Measurements from ENCODE around the gene JADE2. TPM values are rescaled to one million over a fixed set of nuclear protein-coding genes. Genes with fewer than 3 reads are reported as not detected.

JADE2 gene
- total RNA-seq, 2 experiments from 2014 or later, result 120 to 124 TPM

DNA sequence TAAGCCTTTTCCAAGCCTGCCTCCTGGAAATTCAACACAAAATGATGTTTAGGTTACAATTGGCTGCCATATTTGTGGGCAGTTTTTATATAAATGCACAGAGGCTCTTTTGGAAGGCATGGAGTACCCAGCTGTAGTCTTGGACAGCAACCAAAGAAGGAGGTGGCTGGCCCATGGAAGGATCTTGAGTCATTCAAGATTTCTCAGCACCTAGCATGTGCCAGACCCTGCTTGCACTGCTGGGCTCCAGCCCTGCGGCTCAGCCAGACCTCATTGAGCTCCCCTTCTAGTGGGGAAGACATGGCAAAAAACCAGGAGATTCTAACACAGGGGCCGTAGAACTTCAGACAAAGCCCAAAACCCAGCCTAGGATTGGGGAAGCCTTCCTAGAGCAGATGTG, 22.1 kb downstream of the JADE2 start:
- TF ChIP-seq, protein P1, sequence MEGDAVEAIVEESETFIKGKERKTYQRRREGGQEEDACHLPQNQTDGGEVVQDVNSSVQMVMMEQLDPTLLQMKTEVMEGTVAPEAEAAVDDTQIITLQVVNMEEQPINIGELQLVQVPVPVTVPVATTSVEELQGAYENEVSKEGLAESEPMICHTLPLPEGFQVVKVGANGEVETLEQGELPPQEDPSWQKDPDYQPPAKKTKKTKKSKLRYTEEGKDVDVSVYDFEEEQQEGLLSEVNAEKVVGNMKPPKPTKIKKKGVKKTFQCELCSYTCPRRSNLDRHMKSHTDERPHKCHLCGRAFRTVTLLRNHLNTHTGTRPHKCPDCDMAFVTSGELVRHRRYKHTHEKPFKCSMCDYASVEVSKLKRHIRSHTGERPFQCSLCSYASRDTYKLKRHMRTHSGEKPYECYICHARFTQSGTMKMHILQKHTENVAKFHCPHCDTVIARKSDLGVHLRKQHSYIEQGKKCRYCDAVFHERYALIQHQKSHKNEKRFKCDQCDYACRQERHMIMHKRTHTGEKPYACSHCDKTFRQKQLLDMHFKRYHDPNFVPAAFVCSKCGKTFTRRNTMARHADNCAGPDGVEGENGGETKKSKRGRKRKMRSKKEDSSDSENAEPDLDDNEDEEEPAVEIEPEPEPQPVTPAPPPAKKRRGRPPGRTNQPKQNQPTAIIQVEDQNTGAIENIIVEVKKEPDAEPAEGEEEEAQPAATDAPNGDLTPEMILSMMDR (IDR thresholded peaks at IDR 0.05), result no peak
- Mint-ChIP-seq H3K9me3 (no peaks in the 10 kb centered on the region), H3K4me1 (ENCODE audit: low read depth) (peaks cover 69% of the 10 kb centered on the region), H3K27ac (peak overlapping the region; percentile 90), H3K27me3 (no peaks in the 10 kb centered on the region), H3K36me3 (ENCODE audit: low read depth) (peaks cover 82% of the 10 kb centered on the region), H3K4me3 (no peak overlapping the region)
- Histone ChIP-seq H3K36me3 (ENCODE audit: insufficient read depth, low read length) (peaks cover 78% of the 10 kb centered on the region), H3K9me3 (ENCODE audit: control insufficient read depth in 1 of 2, insufficient read depth in 1 of 2, low read length in 2 of 2) (no peaks in the 10 kb centered on the region), H3K4me3 (ENCODE audit: low read length) (no peak overlapping the region), H3K27me3 (ENCODE audit: control insufficient read depth in 1 of 2, insufficient read depth in 2 of 2, low read length in 2 of 2) (no peaks in the 10 kb centered on the region), H3K4me1 (ENCODE audit: insufficient read depth, low read length) (peaks cover 69% of the 10 kb centered on the region), H3K27ac (ENCODE audit: low read depth in 1 of 2, low read length in 2 of 2) (no peak overlapping the region)
- DNase-seq (no peak), ATAC-seq (ENCODE audit: poor library complexity) (no peak)
- ChIA-PET POLR2A (interaction anchor here (0.9 to 4.4 kb wide), 4 partner anchors 8 to 136 kb away, joined by 3 to 24 read pairs (median 3); partner anchors contain the start of genes CDKN2AIPNL and JADE2), CTCF (interaction anchor here (1.2 to 4.8 kb wide), 3 partner anchors 20 to 40 kb away, joined by 3 to 36 read pairs (median 5); no protein-coding TSS in a partner anchor)
- intact Hi-C loops (cut with DNase I, micrococcal nuclease), result no loop called here

GRCh38 chr5:134547999-134548658, 22.7 kb downstream of the JADE2 start:
- Mint-ChIP-seq H3K27me3 (no peaks in the 10 kb centered on the region), H3K36me3 (ENCODE audit: low read depth) (peaks cover 88% of the 10 kb centered on the region), H3K4me3 (no peak overlapping the region), H3K27ac (peak overlapping the region; percentile 90), H3K4me1 (ENCODE audit: low read depth) (peaks cover 69% of the 10 kb centered on the region), H3K9me3 (no peaks in the 10 kb centered on the region)
- ChIA-PET POLR2A (interaction anchor here (0.9 to 4.4 kb wide), 5 partner anchors 8 to 151 kb away, joined by 3 to 24 read pairs (median 3); partner anchors contain the start of genes CDKN2AIPNL and JADE2), CTCF (interaction anchor here (1.2 kb wide), 1 partner anchor 30 kb away, joined by 3 read pairs; no protein-coding TSS in a partner anchor)
- H3K4me1 ChIP-seq (ENCODE audit: insufficient read depth, low read length), result peaks cover 64% of the 10 kb centered on the region
- no peak overlapping the region for H3K4me3 ChIP-seq (ENCODE audit: low read length)
- peaks cover 84% of the 10 kb centered on the region for H3K36me3 ChIP-seq (ENCODE audit: insufficient read depth, low read length)
- intact Hi-C loops (cut with DNase I, micrococcal nuclease), result no loop called here
- TF ChIP-seq, protein P1 (IDR thresholded peaks at IDR 0.05), result no peak
- ATAC-seq (ENCODE audit: poor library complexity) (no peak), DNase-seq (no peak)
- H3K9me3 ChIP-seq (ENCODE audit: control insufficient read depth in 1 of 2, insufficient read depth in 1 of 2, low read length in 2 of 2), result no peaks in the 10 kb centered on the region
- H3K27me3 ChIP-seq (ENCODE audit: control insufficient read depth in 1 of 2, insufficient read depth in 2 of 2, low read length in 2 of 2), result no peaks in the 10 kb centered on the region
- no peak overlapping the region for H3K27ac ChIP-seq (ENCODE audit: low read depth in 1 of 2, low read length in 2 of 2)

DNA sequence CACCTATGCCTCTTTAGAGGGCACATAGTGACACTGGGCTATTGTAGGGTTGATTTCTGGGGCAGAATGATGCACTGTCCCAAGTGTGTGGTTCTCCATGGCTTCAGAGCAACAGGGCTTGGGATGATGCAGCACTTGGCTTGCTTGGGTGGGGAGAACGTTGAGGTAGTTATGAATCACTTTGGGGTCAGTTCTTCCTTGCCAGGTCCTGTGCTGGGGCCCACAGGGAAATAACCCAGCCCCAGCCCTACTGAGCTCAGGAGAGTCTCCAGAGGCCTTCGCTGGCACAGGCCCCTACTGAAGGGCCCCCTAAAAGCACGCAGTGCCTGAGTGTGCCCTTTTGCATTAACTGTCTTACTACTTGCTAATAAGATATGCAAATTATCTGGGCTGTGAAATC, 24.2 kb downstream of the JADE2 start:
- no peaks in the 10 kb centered on the region for H3K27me3 Mint-ChIP-seq
- peaks cover 89% of the 10 kb centered on the region for H3K36me3 Mint-ChIP-seq (ENCODE audit: low read depth)
- TF ChIP-seq, protein P1 (IDR thresholded peaks at IDR 0.05), result no peak
- H3K9me3 ChIP-seq (ENCODE audit: control insufficient read depth in 1 of 2, insufficient read depth in 1 of 2, low read length in 2 of 2), result no peaks in the 10 kb centered on the region
- no peak overlapping the region for H3K4me3 ChIP-seq (ENCODE audit: low read length)
- POLR2A ChIA-PET, result no interaction called here
- ATAC-seq (ENCODE audit: poor library complexity) (no peak), DNase-seq (no peak)
- peaks cover 66% of the 10 kb centered on the region for H3K4me1 Mint-ChIP-seq (ENCODE audit: low read depth)
- peaks cover 88% of the 10 kb centered on the region for H3K36me3 ChIP-seq (ENCODE audit: insufficient read depth, low read length)
- peak overlapping the region in 1 of 2 donors; percentile 31 for H3K27ac ChIP-seq (ENCODE audit: low read depth in 1 of 2, low read length in 2 of 2)
- CTCF ChIA-PET, result no interaction called here
- H3K4me3 Mint-ChIP-seq, result no peak overlapping the region
- peak overlapping the region; percentile 69 for H3K27ac Mint-ChIP-seq
- no peaks in the 10 kb centered on the region for H3K9me3 Mint-ChIP-seq
- intact Hi-C loops (cut with DNase I, micrococcal nuclease), result no loop called here
- H3K4me1 ChIP-seq (ENCODE audit: insufficient read depth, low read length), result peaks cover 64% of the 10 kb centered on the region
- H3K27me3 ChIP-seq (ENCODE audit: control insufficient read depth in 1 of 2, insufficient read depth in 2 of 2, low read length in 2 of 2), result no peaks in the 10 kb centered on the region
